HUES6 (cell line): ENCODE results near the gene ATP8B1.

Experiments
- H3K27ac ChIP-seq: 2 replicates; pipeline ENCODE4 v1.7.0; 2013; ENCODE audit warnings: low read depth, mild to moderate bottlenecking, low read length, inconsistent platforms
- H3K27me3 ChIP-seq: 2 replicates; pipeline ENCODE4 v1.6.1; 2013; ENCODE audit warnings: low read length; ENCODE audit not compliant: control insufficient read depth, insufficient read depth
- H3K36me3 ChIP-seq: 2 replicates; pipeline ENCODE4 v1.6.1; 2013; ENCODE audit warnings: low read length; ENCODE audit not compliant: control insufficient read depth, insufficient read depth
- H3K4me1 ChIP-seq: 2 replicates; pipeline ENCODE4 v1.6.1; 2013; ENCODE audit warnings: low read length; ENCODE audit not compliant: control insufficient read depth, insufficient read depth
- H3K4me3 ChIP-seq: 2 replicates; pipeline ENCODE4 v1.5.1; 2013; ENCODE audit warnings: low read depth, low read length
- H3K9ac ChIP-seq: one replicate; pipeline ENCODE4 v1.6.1; 2013; ENCODE audit warnings: mild to moderate bottlenecking, low read length
- H3K9me3 ChIP-seq: 2 replicates; pipeline ENCODE4 v1.6.1; 2013; ENCODE audit warnings: low read depth, low read length; ENCODE audit not compliant: control insufficient read depth, insufficient read depth

The ATP8B1 gene

DNA sequence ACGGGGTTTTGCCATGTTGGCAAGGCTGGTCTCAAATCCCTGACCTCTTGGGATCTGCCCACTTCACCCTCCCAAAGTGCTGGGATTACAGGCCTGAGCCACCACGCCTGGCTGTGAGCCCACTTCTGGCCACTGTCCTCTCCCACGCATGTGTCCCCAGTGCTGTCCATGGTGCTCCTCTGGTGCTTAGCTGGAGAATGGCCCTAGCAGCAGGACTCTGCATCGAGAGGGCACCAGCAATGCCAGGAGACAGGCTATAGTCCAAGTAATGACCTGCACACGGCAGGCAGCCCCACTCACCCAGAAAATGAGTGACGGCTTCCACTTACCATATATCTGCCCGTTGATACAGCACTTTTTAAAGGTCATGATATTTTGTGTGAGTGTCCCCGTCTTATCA is 115.1 kb downstream of the ATP8B1 start:
- no peak overlapping the region for H3K27ac ChIP-seq
- H3K4me3 ChIP-seq: no peak overlapping the region
- no peaks in the 10 kb centered on the region for H3K27me3 ChIP-seq
- H3K9ac ChIP-seq: no peak overlapping the region
- H3K36me3 ChIP-seq: no peaks in the 10 kb centered on the region
- H3K9me3 ChIP-seq: no peaks in the 10 kb centered on the region
- H3K4me1 ChIP-seq: no peaks in the 10 kb centered on the region

DNA sequence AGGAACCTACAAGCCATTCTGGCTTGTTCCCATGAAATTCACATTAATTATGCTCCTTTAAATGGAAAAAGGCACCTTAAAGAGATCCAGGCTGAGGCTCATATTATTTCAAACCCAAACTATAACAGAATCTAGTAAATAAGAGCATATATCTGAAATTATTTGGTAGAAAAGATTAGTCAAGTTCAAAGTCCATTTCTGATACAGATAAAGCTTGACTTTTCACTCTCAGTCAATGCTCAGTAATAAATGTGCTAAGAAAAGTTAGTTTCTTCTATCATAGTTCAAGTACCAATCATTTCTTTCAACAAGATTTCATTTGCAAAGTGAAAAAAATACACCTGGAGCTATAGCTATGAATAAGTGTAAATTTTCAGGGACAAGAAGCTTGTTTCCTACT is 119.6 kb downstream of the ATP8B1 start:
- no peaks in the 10 kb centered on the region for H3K4me1 ChIP-seq
- H3K4me3 ChIP-seq: no peak overlapping the region
- H3K27ac ChIP-seq: no peak overlapping the region
- no peaks in the 10 kb centered on the region for H3K9me3 ChIP-seq
- H3K36me3 ChIP-seq: no peaks in the 10 kb centered on the region
- no peaks in the 10 kb centered on the region for H3K27me3 ChIP-seq
- no peak overlapping the region for H3K9ac ChIP-seq

- Histone ChIP-seq H3K27ac (no peak overlapping the region), H3K27me3 (no peaks in the 10 kb centered on the region), H3K4me3 (no peak overlapping the region), H3K9me3 (no peaks in the 10 kb centered on the region), H3K9ac (no peak overlapping the region), H3K36me3 (no peaks in the 10 kb centered on the region), H3K4me1 (no peaks in the 10 kb centered on the region)
These were observed 125.6 kb downstream of the ATP8B1 start for GRCh38 chr18:57677262-57678211.

DNA sequence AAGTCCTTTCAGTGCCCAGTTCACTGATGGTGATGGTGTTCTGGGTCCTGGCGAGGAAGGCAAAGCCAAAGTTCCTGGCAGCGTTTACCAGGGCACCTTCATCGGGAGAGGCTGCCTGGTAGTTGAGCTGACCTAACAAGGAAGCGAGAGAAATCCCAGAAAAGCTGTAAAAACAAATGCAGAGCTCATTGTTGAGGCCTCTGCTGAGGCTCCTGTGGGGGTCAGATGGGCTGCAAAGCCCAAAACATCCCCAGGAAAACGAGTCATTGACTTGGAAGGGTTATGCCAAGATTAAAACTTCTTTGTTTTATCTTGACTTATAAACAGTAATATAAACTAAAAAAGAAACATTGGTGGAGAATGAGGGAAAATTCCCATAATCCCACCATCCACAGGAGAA is 128.2 kb downstream of the ATP8B1 start:
- Histone ChIP-seq H3K36me3 (no peaks in the 10 kb centered on the region), H3K27ac (no peak overlapping the region)

DNA sequence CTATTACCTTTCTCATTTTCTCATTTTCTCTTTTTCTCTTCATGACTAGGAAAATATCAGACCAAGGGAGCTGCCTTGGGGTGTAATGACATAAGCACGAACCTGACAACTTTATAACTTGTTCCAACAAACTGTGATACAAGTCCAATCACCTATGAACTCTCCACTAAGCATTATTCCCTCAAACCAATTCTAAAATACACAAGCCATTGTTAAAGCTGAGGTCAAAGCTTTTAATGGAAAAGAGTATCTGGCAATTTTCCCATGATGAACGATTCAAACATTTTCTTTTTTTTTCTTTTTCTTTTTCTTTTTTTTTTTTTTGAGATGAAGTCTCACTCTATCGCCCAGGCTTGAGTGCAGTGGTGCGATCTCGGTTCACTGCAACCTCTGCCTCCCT is 133.1 kb downstream of the ATP8B1 start:
- H3K4me1 ChIP-seq: no peaks in the 10 kb centered on the region
- no peak overlapping the region for H3K27ac ChIP-seq
- no peaks in the 10 kb centered on the region for H3K36me3 ChIP-seq
- H3K4me3 ChIP-seq: no peak overlapping the region
- H3K9ac ChIP-seq: no peak overlapping the region
- no peaks in the 10 kb centered on the region for H3K27me3 ChIP-seq
- no peaks in the 10 kb centered on the region for H3K9me3 ChIP-seq

More for the DNA sequence above, 128.2 kb downstream of the ATP8B1 start:
- Histone ChIP-seq H3K9me3 (no peaks in the 10 kb centered on the region), H3K4me1 (no peaks in the 10 kb centered on the region), H3K27me3 (no peaks in the 10 kb centered on the region), H3K9ac (no peak overlapping the region), H3K4me3 (no peak overlapping the region)

- H3K9me3 ChIP-seq: no peaks in the 10 kb centered on the region
- H3K27ac ChIP-seq: no peak overlapping the region
- H3K36me3 ChIP-seq: no peaks in the 10 kb centered on the region
- H3K4me3 ChIP-seq: no peak overlapping the region
- H3K9ac ChIP-seq: no peak overlapping the region
- H3K27me3 ChIP-seq: no peaks in the 10 kb centered on the region
- no peaks in the 10 kb centered on the region for H3K4me1 ChIP-seq
These were observed 135.1 kb downstream of the ATP8B1 start for GRCh38 chr18:57668021-57668420.

DNA sequence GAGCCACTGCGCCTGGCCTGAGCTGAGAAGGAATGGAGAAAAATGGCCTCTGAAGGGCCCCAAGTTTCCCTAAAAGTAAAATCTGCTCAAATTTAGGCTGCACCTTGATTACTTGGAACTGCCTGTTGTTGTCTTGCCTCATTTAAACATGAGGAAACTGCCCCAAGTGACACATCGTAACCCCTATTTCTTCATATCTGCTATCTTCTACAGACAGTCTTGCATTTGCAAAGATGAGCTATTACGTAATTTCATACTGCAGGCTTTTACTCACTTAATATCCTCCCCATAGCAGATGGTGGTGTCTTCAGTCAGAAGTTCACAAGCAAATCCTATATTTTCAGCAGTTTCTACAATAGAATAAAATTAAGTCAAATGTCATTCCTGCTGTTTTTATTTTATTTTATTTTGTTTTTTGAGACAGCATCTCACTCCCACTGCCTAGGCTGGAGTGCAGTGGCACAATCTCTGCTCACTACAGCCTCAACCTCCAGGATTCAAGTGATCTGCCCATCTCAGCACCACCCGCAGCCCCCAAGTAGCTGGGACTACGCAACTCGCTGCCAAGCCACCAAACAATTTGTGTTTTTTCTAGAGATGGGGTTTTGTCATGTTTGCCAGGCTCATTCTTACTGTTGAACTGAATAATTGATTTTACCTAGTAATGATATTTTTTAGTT is 136.2 kb downstream of the ATP8B1 start:
- H3K9me3 ChIP-seq: no peaks in the 10 kb centered on the region
- H3K9ac ChIP-seq: no peak overlapping the region
- H3K27me3 ChIP-seq: no peaks in the 10 kb centered on the region
- no peaks in the 10 kb centered on the region for H3K4me1 ChIP-seq
- no peak overlapping the region for H3K27ac ChIP-seq
- H3K4me3 ChIP-seq: no peak overlapping the region
- no peaks in the 10 kb centered on the region for H3K36me3 ChIP-seq

DNA sequence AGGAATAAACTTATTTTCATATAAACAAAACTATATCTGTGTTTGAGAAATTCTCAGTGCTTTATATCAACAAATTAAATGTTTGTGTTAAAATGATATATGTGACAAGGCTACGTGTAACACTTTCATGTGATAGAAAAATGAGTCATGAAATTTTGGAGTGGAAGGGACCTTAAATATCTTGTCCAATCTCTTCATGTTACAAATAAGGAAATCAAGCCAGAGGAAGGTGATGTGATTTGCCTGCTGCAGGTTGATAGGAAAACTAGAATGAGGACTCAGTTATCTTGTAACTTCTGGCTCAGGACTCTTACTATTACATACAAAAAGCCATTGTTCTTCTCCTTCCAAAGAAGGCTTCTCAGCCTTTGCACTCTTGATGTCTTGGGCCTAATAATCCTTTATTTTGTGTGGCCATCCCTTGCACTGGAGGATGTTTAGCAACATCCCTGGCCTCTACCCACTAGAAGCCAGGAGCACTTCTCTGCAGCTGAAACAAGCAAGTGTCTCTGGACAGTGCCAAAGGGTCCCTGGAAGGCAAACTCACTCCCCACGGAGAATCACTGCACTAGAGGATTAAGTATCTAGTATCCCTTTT is 138.4 kb downstream of the ATP8B1 start:
- Histone ChIP-seq H3K27ac (no peak overlapping the region), H3K4me3 (no peak overlapping the region), H3K9me3 (no peaks in the 10 kb centered on the region), H3K4me1 (no peaks in the 10 kb centered on the region), H3K9ac (no peak overlapping the region), H3K36me3 (no peaks in the 10 kb centered on the region), H3K27me3 (no peaks in the 10 kb centered on the region)

GRCh38 chr18:57660961-57661360 is 142.2 kb downstream of the ATP8B1 start:
- H3K36me3 ChIP-seq: no peaks in the 10 kb centered on the region
- H3K9me3 ChIP-seq: peaks cover under 1% of the 10 kb centered on the region; the same call in 1 of the 2 replicates
- H3K27me3 ChIP-seq: no peaks in the 10 kb centered on the region
- no peak overlapping the region for H3K4me3 ChIP-seq
- H3K9ac ChIP-seq: no peak overlapping the region
- H3K4me1 ChIP-seq: no peaks in the 10 kb centered on the region
- H3K27ac ChIP-seq: no peak overlapping the region

- Histone ChIP-seq H3K9me3 (peaks cover 14% of the 10 kb centered on the region), H3K4me1 (no peaks in the 10 kb centered on the region), H3K27ac (no peak overlapping the region), H3K9ac (no peak overlapping the region), H3K4me3 (no peak overlapping the region), H3K36me3 (peaks cover 6% of the 10 kb centered on the region), H3K27me3 (no peaks in the 10 kb centered on the region)
These were observed 143.5 kb downstream of the ATP8B1 start for GRCh38 chr18:57659460-57660102.
